GM12878 (cell line): ENCODE measurements around the gene BARX2. TPM values are rescaled to one million over a fixed set of nuclear protein-coding genes. Genes with fewer than 3 reads are reported as not detected.

Experiments
- BACH1 ChIP-seq: fragments of 450-650 bp; IDR thresholded peaks from 2 replicates; pipeline ENCODE4 v1.6.1; 2017; ENCODE audit warnings: mild to moderate bottlenecking, borderline replicate concordance
- BHLHE40 ChIP-seq, 2 experiments: fragments of 450-650 bp in 1 of 2; IDR thresholded peaks; 2 replicates each; pipeline ENCODE4 v1.6.1; 2011 to 2017; ENCODE audit warnings: low read depth in 2 of 2, borderline replicate concordance in 1 of 2, improper control_type of control experiment in 1 of 2, low read length in 1 of 2, mild to moderate bottlenecking in 1 of 2
- BMI1 ChIP-seq: fragments of 450-650 bp; IDR thresholded peaks from 2 replicates; pipeline ENCODE4 v1.6.1; 2016; ENCODE audit warnings: mild to moderate bottlenecking, moderate library complexity, borderline replicate concordance
- CBFB ChIP-seq: IDR thresholded peaks from 2 replicates; pipeline ENCODE4 v1.6.1; 2016; ENCODE audit warnings: antibody characterized with exemption, low read depth
- CBX3 ChIP-seq: fragments of 200-600 bp; sonication (generic); IDR thresholded peaks from 2 replicates; pipeline ENCODE4 v1.6.1; 2016; ENCODE audit warnings: low read depth, borderline replicate concordance
- CBX5 ChIP-seq: sonication (generic); IDR thresholded peaks from 2 replicates; pipeline ENCODE4 v1.6.1; 2016; ENCODE audit warnings: low read depth, moderate library complexity, mild to moderate bottlenecking, inconsistent platforms
- DPF2 ChIP-seq: fragments of 450-650 bp; IDR thresholded peaks from 2 replicates; pipeline ENCODE4 v1.6.1; 2017; ENCODE audit warnings: mild to moderate bottlenecking
- ETV6 ChIP-seq, 2 experiments: fragments of 450-650 bp in 1 of 2; IDR thresholded peaks in 1 of 2; conservative IDR thresholded peaks in 1 of 2; 2 replicates each; pipeline ENCODE4 v1.6.1; 2014; ENCODE audit warnings: antibody characterized with exemption in 1 of 2, borderline replicate concordance in 1 of 2, low read depth in 1 of 2, mild to moderate bottlenecking in 1 of 2, moderate library complexity in 1 of 2
- FOXK2 ChIP-seq: fragments of 450-650 bp; IDR thresholded peaks from 2 replicates; pipeline ENCODE4 v1.6.1; 2017; ENCODE audit warnings: mild to moderate bottlenecking, moderate library complexity
- GATAD2B ChIP-seq: fragments of 450-650 bp; conservative IDR thresholded peaks from 2 replicates; pipeline ENCODE4 v1.6.1; 2017; ENCODE audit warnings: low read depth, mild to moderate bottlenecking, moderate library complexity
- MEF2B ChIP-seq: fragments of 450-650 bp; IDR thresholded peaks from 2 replicates; pipeline ENCODE4 v1.6.1; 2018; ENCODE audit warnings: mild to moderate bottlenecking, moderate library complexity; ENCODE audit not compliant: partially characterized antibody, poor library complexity, severe bottlenecking
- PBX3 ChIP-seq: IDR thresholded peaks from 2 replicates; pipeline ENCODE4 v1.6.1; 2011; ENCODE audit warnings: mild to moderate bottlenecking, low read depth, low read length, moderate library complexity; ENCODE audit not compliant: insufficient replicate concordance
- RAD21 ChIP-seq: IDR thresholded peaks from 2 replicates; pipeline ENCODE4 v1.6.1; 2011; ENCODE audit warnings: mild to moderate bottlenecking, low read depth, low read length, moderate library complexity; ENCODE audit not compliant: insufficient read depth
- SMARCA5 ChIP-seq: fragments of 450-650 bp; IDR thresholded peaks from 2 replicates; pipeline ENCODE4 v1.6.1; 2017; ENCODE audit warnings: mild to moderate bottlenecking
- SP1 ChIP-seq: IDR thresholded peaks from one replicate; pipeline ENCODE4 v1.6.1; 2011; ENCODE audit warnings: low read depth, low read length
- SUPT20H ChIP-seq: IDR thresholded peaks from 2 replicates; pipeline ENCODE4 v1.6.1; 2011; ENCODE audit warnings: low read depth, mild to moderate bottlenecking, low read length, moderate library complexity, borderline replicate concordance; ENCODE audit not compliant: control insufficient read depth
- TCF12 ChIP-seq: IDR thresholded peaks from 2 replicates; pipeline ENCODE4 v1.6.1; 2011; ENCODE audit warnings: low read depth, mild to moderate bottlenecking, low read length
- TCF3 ChIP-seq: IDR thresholded peaks from 2 replicates; pipeline ENCODE4 v1.6.1; 2012; ENCODE audit warnings: low read depth, mild to moderate bottlenecking, low read length, borderline replicate concordance; ENCODE audit not compliant: insufficient read depth
- WRNIP1 ChIP-seq: IDR thresholded peaks from 2 replicates; pipeline ENCODE4 v1.6.1; 2011; ENCODE audit warnings: low read depth, low read length, improper control_type of control experiment, borderline replicate concordance
- ZBTB4 ChIP-seq: fragments of 450-650 bp; formaldehyde crosslinking; IDR thresholded peaks from 2 replicates; pipeline ENCODE4 v1.4.0; 2022; ENCODE audit warnings: mild to moderate bottlenecking, moderate library complexity
- ZNF592 ChIP-seq: fragments of 450-650 bp; IDR thresholded peaks from 2 replicates; pipeline ENCODE4 v1.6.1; 2017; ENCODE audit warnings: mild to moderate bottlenecking, moderate library complexity
- polyA plus RNA-seq, 11 experiments: library from polyadenylated mRNA; depleted of rRNA in 4 of 11; unstranded in 6 of 11; stranded (reverse) in 5 of 11; fragments of >200 nt; fragmentation: Nextera tagmentation in 4 of 11; fragmentation: Illumina TruSeq in 1 of 11; extraction: Ambion mirVana in 4 of 11; extraction: Trizol in 1 of 11; gene quantifications; 1 replicate in 1 of 11; 2 replicates in 10 of 11; pipeline versions ENCODE4 v1.2.1 to v1.2.3, GENCODE V29; 2011 to 2016; ENCODE audit warnings: inconsistent platforms in 2 of 11, missing spikeins in 2 of 11, low read depth in 1 of 11
- total RNA-seq, 4 experiments: library from RNA; depleted of rRNA in 3 of 4; stranded (reverse); fragments of >200 nt in 3 of 4; fragmentation: Illumina TruSeq in 1 of 4; extraction: Trizol in 1 of 4; gene quantifications; 2 replicates each; pipeline versions ENCODE4 v1.2.1 to v1.2.3, GENCODE V29; 2013 to 2021
- TF ChIP-seq, protein P1 (sequence below): IDR thresholded peaks from 2 replicates; pipeline ENCODE4 v1.6.1; 2011; ENCODE audit warnings: low read depth, low read length, improper control_type of control experiment, borderline replicate concordance

BARX2 gene
- total and polyA plus RNA-seq, 10 of the 15 experiments (the other 5 are each of a cell fraction or from before 2014, with no cell fraction given), result 0.07 to 0.84 TPM; not detected in 8

DNA sequence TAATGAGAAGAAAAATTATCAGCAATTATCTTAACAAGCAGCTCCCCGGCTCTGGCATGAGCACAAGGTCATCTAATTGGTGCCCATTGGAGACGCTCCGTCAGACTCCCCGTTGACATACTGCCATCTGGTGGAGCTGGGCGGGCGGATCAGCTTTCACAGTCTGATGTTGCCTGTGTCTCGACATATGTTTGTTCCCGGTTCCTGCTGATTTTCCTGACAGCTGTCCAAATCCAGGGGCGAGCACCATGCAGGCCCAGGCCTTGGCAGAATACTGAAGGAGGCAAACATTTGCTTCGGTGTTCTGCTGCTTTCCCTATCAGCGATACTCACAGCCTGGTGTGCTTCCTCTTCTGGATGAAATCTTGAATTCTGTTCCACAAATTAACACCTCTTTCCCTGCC is 43.8 kb upstream of the BARX2 start (continued):
- TF ChIP-seq ZNF592 (0 out of 2 replicates have a peak, but pooled peaks have one; percentile 30), ETV6 (conservative IDR thresholded peaks at IDR 0.05 in 1 of 2, IDR thresholded peaks at IDR 0.05 in 1 of 2; ENCODE audit: borderline replicate concordance in 1 of 2, low read depth in 1 of 2) (no peak), WRNIP1 (no peak), TCF3 (no peak), CBX3 (no peak), MEF2B (no peak), SUPT20H (no peak), BMI1 (no peak), CBX5 (no peak), BACH1 (no peak), DPF2 (no peak), RAD21 (peak; percentile 72), PBX3 (no peak), ZBTB4 (CRISPR knock-in tag) (no peak), SMARCA5 (no peak), CBFB (no peak), TCF12 (no peak), FOXK2 (no peak), SP1 (no peak), GATAD2B (no peak), BHLHE40 (IDR thresholded peaks at IDR 0.05; ENCODE audit: borderline replicate concordance in 1 of 2, low read depth in 2 of 2, low read length in 1 of 2) (no peak)
- TF ChIP-seq, protein P1, sequence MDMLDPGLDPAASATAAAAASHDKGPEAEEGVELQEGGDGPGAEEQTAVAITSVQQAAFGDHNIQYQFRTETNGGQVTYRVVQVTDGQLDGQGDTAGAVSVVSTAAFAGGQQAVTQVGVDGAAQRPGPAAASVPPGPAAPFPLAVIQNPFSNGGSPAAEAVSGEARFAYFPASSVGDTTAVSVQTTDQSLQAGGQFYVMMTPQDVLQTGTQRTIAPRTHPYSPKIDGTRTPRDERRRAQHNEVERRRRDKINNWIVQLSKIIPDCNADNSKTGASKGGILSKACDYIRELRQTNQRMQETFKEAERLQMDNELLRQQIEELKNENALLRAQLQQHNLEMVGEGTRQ, result no peak
